OCI-LY3 (cell line): ENCODE data around the gene PLOD2.

Experiments used
- EZH2phosphoT487 ChIP-seq: fragments of 200-600 bp; shearing (Covaris generic); IDR thresholded peaks from 2 replicates; pipeline ENCODE4 v1.6.1; 2018; ENCODE audit warnings: antibody characterized with exemption, mixed run types, low read depth
- TF ChIP-seq, protein P1 (sequence below): fragments of 200-600, 300-600 bp; sonication (generic); IDR thresholded peaks from 2 replicates; pipeline ENCODE4 v1.5.1; 2014; ENCODE audit warnings: antibody characterized with exemption, low read length, low read depth

DNA sequence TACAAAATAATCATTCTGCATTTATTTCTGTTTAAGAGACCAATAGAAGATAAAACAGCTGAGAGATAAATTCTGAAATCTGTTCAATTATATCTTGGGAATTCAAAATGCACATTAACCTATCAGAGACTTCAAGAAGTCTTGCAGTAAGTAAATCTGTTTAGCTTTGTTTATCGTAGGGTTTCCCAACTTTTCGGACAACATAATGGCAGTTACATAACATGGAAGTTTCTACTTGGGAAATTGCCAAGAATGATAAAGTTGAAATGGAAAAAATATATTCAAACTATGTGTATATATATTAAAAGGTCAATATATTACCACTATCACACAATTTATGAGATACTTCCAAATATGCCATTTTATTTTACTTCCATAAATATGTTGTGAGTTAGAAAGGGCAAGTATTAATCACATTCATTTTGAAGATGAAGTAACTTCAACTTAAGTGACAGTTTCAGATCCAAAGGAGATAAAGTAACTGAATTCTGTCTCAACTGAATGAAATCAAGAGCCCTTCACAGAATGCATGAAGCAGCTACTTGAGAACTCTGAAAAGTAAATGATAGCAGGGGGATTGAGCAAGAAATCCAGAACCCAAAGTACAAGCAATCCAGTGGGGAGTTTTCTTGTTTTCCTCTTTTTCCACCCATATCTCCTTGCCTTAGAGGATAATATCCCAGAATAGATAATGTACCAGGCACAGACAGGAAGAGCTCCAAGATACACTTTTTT, 108.8 kb downstream of the PLOD2 start:
- TF ChIP-seq, protein P1, sequence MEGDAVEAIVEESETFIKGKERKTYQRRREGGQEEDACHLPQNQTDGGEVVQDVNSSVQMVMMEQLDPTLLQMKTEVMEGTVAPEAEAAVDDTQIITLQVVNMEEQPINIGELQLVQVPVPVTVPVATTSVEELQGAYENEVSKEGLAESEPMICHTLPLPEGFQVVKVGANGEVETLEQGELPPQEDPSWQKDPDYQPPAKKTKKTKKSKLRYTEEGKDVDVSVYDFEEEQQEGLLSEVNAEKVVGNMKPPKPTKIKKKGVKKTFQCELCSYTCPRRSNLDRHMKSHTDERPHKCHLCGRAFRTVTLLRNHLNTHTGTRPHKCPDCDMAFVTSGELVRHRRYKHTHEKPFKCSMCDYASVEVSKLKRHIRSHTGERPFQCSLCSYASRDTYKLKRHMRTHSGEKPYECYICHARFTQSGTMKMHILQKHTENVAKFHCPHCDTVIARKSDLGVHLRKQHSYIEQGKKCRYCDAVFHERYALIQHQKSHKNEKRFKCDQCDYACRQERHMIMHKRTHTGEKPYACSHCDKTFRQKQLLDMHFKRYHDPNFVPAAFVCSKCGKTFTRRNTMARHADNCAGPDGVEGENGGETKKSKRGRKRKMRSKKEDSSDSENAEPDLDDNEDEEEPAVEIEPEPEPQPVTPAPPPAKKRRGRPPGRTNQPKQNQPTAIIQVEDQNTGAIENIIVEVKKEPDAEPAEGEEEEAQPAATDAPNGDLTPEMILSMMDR = no peak
- no peak for TF ChIP-seq EZH2phosphoT487
